GM10266 (cell line): ENCODE measurements around the gene MLLT6.
A peak's percentile ranks its signal among the peaks of the same experiment; 100 is the strongest.

Experiments used
- DNase-seq: peaks from one replicate; pipeline ENCODE4 v3.0.0; 2012; ENCODE audit errors: extremely low spot score
- TF ChIP-seq, protein P1 (sequence below): IDR thresholded peaks from 2 replicates; pipeline ENCODE4 v1.5.1; 2012; ENCODE audit warnings: mild to moderate bottlenecking, low read depth; ENCODE audit not compliant: control insufficient read depth, insufficient read depth; ENCODE audit errors: missing control alignments

MLLT6 gene

DNA sequence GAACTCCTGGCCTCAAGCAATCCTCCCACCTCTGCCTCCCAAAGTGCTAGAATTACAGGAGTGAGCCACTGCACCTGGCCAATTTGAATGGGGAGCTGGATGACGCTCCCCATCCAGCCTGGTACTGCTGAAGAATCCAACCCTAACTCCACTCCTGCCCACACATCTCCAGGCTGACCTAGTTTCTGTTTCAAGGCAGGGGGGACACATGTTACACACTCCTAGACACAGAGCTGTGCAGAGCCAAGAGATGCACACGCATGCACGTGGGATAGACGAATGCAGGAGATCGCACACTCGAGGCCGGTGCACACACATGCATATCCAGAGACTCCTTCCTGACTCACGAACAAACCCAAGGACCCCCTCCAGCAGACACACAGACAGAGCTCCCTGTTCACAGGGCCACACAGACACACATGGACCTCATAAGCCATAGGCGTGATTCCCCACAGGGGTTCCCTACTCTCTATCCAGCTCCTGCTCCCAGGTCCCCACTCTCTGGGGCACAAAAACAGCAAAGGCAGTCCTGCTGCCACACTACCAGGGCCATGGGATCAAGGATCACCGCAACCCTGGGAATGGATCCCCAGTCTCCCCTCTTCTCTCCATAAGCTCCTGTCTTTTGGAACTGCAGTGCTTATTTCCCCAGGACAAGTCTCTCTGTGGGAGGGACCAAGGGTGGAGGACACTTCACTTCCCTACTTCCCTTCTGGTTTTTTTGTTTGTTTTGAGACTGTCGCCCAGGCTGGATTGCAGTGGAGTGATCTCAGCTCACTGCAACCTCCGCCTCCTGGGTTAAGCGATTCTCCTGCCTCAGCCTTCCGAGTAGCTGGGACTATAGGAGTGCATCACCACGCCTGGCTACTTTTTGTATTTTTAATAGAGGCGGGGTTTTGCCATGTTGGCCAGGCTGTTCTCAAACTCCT lies 44.7 kb upstream of the MLLT6 start:
- TF ChIP-seq, protein P1, sequence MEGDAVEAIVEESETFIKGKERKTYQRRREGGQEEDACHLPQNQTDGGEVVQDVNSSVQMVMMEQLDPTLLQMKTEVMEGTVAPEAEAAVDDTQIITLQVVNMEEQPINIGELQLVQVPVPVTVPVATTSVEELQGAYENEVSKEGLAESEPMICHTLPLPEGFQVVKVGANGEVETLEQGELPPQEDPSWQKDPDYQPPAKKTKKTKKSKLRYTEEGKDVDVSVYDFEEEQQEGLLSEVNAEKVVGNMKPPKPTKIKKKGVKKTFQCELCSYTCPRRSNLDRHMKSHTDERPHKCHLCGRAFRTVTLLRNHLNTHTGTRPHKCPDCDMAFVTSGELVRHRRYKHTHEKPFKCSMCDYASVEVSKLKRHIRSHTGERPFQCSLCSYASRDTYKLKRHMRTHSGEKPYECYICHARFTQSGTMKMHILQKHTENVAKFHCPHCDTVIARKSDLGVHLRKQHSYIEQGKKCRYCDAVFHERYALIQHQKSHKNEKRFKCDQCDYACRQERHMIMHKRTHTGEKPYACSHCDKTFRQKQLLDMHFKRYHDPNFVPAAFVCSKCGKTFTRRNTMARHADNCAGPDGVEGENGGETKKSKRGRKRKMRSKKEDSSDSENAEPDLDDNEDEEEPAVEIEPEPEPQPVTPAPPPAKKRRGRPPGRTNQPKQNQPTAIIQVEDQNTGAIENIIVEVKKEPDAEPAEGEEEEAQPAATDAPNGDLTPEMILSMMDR, result no peak
- DNase-seq, result no peak

DNA sequence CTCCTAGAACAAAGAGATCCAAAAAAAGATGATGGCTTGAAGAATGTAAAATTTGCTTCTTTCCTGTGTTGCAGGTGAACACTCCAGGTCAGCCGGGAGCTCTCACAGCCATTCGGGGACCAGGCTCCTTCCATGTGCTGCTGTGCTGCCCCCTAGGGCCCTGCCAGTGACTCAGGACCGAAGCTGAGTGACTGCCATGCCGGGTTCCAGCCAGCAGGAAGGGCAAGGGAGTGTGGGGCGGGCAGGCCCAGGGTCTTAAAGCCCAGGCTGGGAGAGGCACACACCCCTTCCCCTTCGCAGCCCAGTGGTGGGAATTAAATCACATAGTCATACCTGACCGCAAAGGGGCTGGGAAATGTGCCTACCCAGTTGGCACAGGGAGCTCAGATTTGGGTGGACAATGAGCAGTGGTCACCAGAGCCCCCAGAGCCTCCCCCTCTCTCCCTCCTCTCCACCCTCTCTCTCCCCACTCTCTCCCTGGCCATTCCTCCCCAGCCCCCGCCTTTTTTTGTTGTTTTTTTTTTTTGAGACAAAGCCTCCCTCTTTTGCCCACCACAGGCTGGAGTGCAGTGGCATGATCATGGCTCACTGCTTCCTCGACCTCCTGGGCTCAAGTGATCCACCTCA lies 41.8 kb upstream of the MLLT6 start:
- peak; percentile 73 for DNase-seq
- TF ChIP-seq, protein P1, result peak; percentile 96

DNA sequence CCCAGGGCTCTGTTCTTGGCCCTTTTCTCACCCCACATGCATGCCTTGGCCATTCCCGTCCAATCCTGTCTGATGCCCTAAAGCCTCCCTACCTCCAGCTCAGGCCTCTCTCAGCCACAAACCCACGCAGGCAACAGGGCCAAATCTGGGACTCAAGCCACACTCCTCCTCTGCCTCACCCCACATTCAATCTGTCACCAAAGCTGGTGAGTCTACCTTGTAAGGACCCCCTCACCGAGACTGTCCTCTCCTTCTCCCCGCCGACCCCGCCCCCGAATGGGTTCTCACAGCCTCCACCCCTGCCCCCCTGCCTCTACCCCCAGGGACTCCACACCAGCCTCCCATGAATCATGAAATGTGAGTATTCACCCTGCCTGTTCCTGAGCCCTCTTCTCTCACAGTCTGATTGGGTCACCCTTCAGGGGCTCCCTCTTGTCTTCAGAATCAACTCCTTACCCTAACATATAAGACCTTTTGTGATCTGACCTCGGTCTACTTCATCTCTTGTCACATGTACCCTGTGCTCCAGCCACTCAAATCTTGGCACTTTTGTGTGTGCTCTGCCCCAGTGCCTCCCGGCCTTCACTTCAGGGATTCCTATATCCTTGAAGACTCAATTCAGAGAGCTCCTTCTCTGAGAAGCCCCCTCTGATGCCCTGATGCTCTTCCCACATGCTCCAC lies 41.0 kb upstream of the MLLT6 start:
- TF ChIP-seq, protein P1, result no peak
- DNase-seq, result no peak

DNA sequence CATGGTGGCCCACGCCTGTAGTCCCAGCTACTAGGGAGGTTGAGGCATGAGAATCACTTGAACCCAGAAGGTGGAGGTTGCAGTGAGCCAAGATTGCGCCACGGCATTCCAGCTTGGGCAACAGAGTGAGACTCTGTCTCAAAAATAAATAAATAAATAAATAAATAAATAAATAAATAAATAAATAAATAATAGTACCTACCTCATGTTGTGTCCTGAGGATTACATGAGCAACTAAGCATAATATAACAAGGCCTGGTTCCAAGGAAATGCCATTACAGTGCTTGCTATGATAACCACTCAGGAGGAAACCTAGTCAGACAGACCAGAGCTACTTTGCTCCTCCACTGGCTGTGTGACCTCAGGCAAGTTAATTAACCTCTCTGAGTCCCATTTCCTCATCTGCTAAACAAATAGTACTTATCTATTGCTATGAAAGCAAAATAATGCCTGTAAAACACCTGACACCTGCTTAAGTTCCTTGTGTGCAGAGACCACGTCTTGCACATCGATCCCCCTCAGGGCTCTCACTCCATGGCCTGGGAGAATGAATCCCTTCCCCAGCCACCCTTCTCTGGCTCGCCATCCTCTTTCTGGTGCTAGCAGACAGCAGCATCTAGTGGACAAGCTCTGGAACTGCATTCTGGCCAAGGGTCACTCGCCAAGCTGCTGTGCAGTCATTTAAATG lies 37.8 kb upstream of the MLLT6 start:
- TF ChIP-seq, protein P1, result peak; percentile 100

DNA sequence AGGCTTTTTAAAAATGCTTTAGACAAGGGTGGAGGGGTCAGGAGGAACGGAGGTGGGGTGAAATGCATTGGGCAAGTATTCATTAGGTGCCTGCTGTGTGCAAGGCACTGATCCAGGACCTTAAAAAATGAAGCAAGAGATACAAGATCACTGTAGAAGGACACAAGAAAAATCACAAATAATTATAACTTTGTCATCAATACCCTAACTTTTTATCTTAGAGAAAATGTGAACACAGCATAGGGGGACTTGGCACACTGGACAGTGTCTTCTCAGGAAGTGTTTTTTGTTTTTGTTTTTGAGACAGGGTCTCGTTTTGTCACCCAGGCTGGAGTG lies 37.3 kb upstream of the MLLT6 start:
- DNase-seq, result no peak
- TF ChIP-seq, protein P1, result no peak

More for the DNA sequence above, 37.8 kb upstream of the MLLT6 start:
- peak; percentile 78 for DNase-seq

DNA sequence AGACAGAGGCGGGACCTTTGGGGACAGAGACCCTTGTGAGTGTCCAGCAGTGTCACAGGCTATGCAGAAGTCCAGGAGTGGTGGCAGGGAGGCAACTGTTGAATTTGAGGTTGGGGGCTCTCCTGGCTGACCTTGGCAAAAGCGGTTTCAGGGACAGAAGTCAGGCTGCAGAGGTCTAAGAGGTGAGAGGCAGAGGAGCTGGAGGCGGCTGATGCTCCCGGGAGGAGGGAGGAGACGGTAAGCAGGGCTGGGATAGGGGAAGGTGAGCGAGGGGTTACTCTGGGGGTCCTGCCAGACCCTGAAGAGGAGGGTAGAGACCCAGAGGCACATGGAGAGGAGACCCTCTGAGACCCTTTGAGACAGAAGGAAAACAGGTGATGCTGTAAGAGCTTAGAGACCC lies 35.6 kb upstream of the MLLT6 start:
- TF ChIP-seq, protein P1, result no peak
- DNase-seq, result no peak
